ENCODE data around the gene ADSL. TPM values are rescaled to one million over a fixed set of nuclear protein-coding genes. Genes with fewer than 3 reads are reported as not detected.

ADSL gene
- total RNA-seq, 6 experiments from 2014 or later, result 60.6 to 73.8 (median 70.9) TPM

DNA sequence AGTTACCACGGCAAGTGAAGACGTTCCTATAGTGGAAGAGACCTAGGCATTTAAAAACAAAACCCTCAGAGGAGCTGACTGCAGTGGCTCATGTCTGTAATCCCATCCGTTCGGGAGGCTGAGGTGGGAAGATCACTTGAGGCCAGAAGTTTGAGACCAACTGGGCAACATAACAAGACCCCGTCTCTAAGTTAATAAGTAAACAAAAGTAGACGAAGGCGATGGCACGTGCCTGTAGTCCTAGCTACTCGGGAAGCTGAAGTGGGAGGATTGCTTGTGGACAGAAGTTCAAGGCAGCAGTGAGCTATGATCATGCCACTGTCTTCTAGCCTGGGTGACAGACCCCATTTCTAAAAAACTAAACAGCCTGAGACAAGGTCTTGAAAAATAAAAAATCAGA, 3.8 kb upstream of the ADSL start:
- Mint-ChIP-seq H3K36me3 (ENCODE audit: low read depth) (peaks cover 3% of the 10 kb centered on the region; the same call in 1 of the 2 replicates), H3K27me3 (ENCODE audit: insufficient read depth) (no peaks in the 10 kb centered on the region; the same call in 1 of the 2 replicates), H3K9me3 (no peaks in the 10 kb centered on the region), H3K4me1 (ENCODE audit: low read depth) (peaks cover 9% of the 10 kb centered on the region), H3K4me3 (no peak overlapping the region), H3K27ac (no peak overlapping the region)
- no peak for DNase-seq
- TF ChIP-seq, protein P1, sequence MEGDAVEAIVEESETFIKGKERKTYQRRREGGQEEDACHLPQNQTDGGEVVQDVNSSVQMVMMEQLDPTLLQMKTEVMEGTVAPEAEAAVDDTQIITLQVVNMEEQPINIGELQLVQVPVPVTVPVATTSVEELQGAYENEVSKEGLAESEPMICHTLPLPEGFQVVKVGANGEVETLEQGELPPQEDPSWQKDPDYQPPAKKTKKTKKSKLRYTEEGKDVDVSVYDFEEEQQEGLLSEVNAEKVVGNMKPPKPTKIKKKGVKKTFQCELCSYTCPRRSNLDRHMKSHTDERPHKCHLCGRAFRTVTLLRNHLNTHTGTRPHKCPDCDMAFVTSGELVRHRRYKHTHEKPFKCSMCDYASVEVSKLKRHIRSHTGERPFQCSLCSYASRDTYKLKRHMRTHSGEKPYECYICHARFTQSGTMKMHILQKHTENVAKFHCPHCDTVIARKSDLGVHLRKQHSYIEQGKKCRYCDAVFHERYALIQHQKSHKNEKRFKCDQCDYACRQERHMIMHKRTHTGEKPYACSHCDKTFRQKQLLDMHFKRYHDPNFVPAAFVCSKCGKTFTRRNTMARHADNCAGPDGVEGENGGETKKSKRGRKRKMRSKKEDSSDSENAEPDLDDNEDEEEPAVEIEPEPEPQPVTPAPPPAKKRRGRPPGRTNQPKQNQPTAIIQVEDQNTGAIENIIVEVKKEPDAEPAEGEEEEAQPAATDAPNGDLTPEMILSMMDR (IDR thresholded peaks at IDR 0.05), result no peak

- no peak for DNase-seq
- Mint-ChIP-seq H3K4me3 (peak overlapping the region; percentile 100), H3K9me3 (no peaks in the 10 kb centered on the region), H3K27me3 (ENCODE audit: insufficient read depth) (no peaks in the 10 kb centered on the region; the same call in 1 of the 2 replicates), H3K36me3 (ENCODE audit: low read depth) (peaks cover 9% of the 10 kb centered on the region), H3K27ac (no peak overlapping the region; the same call in 1 of the 2 replicates), H3K4me1 (ENCODE audit: low read depth) (peaks cover 21% of the 10 kb centered on the region)
- TF ChIP-seq, protein P1 (IDR thresholded peaks at IDR 0.05), result no peak
Measured at GRCh38 chr22:40345271-40345670, 1.0 kb upstream of the ADSL start.

DNA sequence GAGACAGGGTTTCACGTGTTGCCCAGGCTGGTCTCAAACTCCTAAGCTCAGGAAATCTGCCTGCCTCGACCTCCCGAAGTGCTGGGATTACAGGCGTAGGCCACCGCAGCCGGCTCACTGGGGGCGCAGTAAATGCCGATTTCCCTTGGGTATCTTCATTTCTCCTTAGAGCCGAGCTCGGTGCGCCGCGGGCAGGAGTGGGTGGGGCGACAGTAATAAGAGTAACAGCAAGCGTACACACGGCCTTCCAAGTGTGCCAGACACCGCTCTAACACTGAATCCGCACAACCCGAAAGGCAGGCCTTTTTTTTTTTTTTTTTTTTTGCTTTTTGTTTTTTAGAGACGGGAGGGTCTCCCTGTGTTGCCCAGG, 500 bp upstream of the ADSL start:
- Mint-ChIP-seq H3K27me3 (ENCODE audit: insufficient read depth) (no peaks in the 10 kb centered on the region; the same call in 1 of the 2 replicates), H3K27ac (peak overlapping the region; percentile 98), H3K36me3 (ENCODE audit: low read depth) (peaks cover 9% of the 10 kb centered on the region), H3K4me3 (peak overlapping the region; percentile 100), H3K9me3 (no peaks in the 10 kb centered on the region), H3K4me1 (ENCODE audit: low read depth) (peaks cover 21% of the 10 kb centered on the region)
- peak; percentile 11 for DNase-seq
- TF ChIP-seq, protein P1 (IDR thresholded peaks at IDR 0.05), result no peak

DNA sequence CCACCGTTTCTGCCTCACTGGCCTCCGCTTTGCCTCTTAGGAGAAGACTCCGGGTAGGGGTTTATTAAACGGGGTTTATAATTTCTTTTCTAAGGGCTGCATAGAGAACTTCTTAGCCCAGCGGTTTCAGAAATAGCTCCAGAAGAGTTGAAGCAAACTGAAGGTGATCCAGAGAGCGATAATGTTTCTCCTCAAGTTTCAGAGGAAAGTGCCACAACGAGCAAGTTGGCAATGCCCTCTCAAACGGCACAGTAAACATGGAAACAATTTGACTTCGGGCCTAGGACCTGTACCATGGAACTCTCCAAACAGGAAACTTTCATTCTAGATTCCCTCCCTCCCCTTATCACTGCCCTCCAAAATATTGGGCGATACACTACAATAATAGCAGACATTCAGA, 1.0 kb downstream of the ADSL start:
- Mint-ChIP-seq H3K4me1 (ENCODE audit: low read depth) (peaks cover 21% of the 10 kb centered on the region), H3K9me3 (no peaks in the 10 kb centered on the region), H3K36me3 (ENCODE audit: low read depth) (peaks cover 9% of the 10 kb centered on the region), H3K4me3 (peak overlapping the region; percentile 100), H3K27ac (peak overlapping the region; percentile 98), H3K27me3 (ENCODE audit: insufficient read depth) (no peaks in the 10 kb centered on the region; the same call in 1 of the 2 replicates)
- DNase-seq, result no peak
- TF ChIP-seq, protein P1 (IDR thresholded peaks at IDR 0.05), result no peak

DNA sequence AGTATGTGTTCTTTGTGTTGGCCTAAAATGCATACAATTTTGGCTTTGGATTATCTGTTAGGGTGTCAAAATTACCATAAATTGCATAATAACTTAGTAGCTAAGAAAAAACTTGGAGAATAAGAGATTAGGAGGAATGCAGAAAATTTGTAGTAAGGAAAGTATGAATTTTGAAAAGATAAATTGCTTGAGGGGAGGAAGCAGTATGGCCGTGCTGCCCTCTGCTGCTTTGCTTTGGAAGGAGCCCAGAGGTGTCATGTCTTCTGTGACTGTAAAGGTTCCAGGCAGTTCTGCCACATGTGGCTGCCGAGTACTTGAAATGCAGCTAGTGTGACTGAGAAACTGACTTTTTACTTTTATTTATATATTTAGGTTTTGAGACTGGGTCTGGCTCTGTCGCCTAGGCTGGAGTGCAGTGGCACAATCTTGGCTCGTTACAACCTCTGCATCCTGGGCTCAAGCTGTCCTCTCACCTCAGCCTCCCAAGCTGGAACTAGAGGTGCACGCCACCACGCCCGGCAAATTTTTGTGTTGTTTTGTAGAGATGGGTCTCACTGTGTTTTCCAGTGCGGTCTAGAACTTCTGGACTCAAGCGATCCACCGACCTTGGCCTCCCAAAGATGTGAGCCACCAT, 1.8 kb downstream of the ADSL start:
- Mint-ChIP-seq H3K27me3 (ENCODE audit: insufficient read depth) (no peaks in the 10 kb centered on the region), H3K4me3 (peak overlapping the region; percentile 100), H3K36me3 (ENCODE audit: low read depth) (peaks cover 12% of the 10 kb centered on the region), H3K9me3 (no peaks in the 10 kb centered on the region), H3K27ac (peak overlapping the region; percentile 98), H3K4me1 (ENCODE audit: low read depth) (peaks cover 21% of the 10 kb centered on the region)
- TF ChIP-seq, protein P1 (IDR thresholded peaks at IDR 0.05), result peak; percentile 83
- DNase-seq, result peak; percentile 51
